LNCaP clone FGC (cell line): Measurements from ENCODE around the gene MTF1.
"Not testable (repeated sequence)": the region's sequence is repeated elsewhere in the genome, so short reads cannot be mapped to it uniquely, and the experiment has no call there.

Source experiments
- DNase-seq: peaks from one replicate; pipeline ENCODE4 v3.0.0-alpha.2; 2011; ENCODE audit warnings: low read depth
- H3K4me3 ChIP-seq: 2 replicates; pipeline ENCODE4 v1.5.1; 2011; ENCODE audit warnings: mild to moderate bottlenecking, low read depth, low read length, control low read depth
- CTCF ChIP-seq: IDR thresholded peaks from 2 replicates; pipeline ENCODE4 v1.5.1; 2012; ENCODE audit warnings: mild to moderate bottlenecking; ENCODE audit not compliant: control insufficient read depth, insufficient read depth; ENCODE audit errors: extremely low read depth

The MTF1 gene

DNA sequence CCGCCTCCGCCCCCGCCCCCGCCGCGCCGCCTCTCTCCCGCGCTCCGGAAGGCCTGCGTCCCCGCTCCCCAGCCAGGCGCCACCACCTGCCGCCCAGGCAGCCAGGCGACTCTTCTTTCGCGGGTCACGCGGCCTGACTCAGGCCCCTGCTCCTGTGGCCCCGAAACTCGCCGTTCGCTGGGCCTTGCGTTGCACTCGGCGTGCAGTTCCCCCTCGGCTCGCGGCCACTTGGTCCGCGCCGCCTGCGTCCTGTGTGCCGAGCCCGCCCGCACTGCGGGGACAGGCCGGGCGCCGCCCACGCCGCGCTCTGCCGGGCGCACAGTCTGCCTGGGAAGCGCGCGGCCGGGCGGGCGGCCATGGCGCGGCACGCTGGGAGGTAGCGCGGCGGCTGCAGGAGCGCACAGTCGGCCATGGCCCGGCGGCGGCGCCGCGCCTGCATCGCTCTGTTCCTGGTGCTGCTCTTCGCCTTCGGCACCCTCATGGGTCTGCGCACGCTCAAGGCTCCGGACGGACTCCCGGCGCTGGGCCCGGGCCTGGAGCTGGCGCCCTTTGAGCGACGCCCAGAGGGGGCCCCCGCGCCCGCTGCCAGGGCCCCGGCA, 65.5 kb downstream of the MTF1 start, which contains the start of gene MANEAL:
Gene MANEAL (plus strand): TSS at position 75 of the 599 bp plus-strand sequence. CDS start 336 bp downstream, at position 411.
- no peak for DNase-seq
- no peak for TF ChIP-seq CTCF
- H3K4me3 ChIP-seq: peak within 1 kb of the TSS; percentile 57

GRCh38 chr1:37792943-37793686, 66.3 kb downstream of the MTF1 start:
- peak overlapping the region; percentile 57 for H3K4me3 ChIP-seq
- no peak for DNase-seq
- no peak for TF ChIP-seq CTCF

- H3K4me3 ChIP-seq: no peak overlapping the region
- no peak for DNase-seq
- TF ChIP-seq CTCF: no peak
Observed at GRCh38 chr1:37782491-37782890, 76.9 kb downstream of the MTF1 start.

GRCh38 chr1:37778654-37779053, 80.7 kb downstream of the MTF1 start:
- H3K4me3 ChIP-seq: no peak overlapping the region
- no peak for DNase-seq
- TF ChIP-seq CTCF: no peak

GRCh38 chr1:37776946-37777516, 82.4 kb downstream of the MTF1 start:
- no peak overlapping the region for H3K4me3 ChIP-seq
- DNase-seq: no peak
- TF ChIP-seq CTCF: no peak

- DNase-seq, H3K4me3 ChIP-seq: not testable (repeated sequence)
Observed at GRCh38 chr1:37771440-37771839, 88.0 kb downstream of the MTF1 start.

DNA sequence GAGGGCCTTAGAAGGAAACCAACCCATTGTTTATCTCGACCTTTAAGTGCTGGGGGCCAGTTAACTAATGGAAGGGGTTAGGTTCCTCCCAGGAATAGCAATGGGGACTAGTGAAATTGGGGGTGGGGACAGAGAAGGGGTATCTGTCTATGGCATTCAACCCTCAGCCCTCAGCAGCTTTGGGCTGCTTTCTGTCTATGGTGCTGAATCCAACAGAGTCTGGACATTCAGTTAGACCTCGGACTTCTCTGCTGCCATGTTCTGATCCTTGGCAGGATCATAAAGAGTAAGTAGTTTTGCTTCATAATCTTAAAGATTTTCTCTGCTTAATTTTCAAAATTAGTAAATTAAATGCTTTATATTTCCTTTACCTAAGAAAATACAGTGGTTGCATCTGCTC, 91.9 kb downstream of the MTF1 start:
- no peak for TF ChIP-seq CTCF
- H3K4me3 ChIP-seq: no peak overlapping the region
- no peak for DNase-seq
